ENCODE results near the gene MGMT.

MGMT gene

DNA sequence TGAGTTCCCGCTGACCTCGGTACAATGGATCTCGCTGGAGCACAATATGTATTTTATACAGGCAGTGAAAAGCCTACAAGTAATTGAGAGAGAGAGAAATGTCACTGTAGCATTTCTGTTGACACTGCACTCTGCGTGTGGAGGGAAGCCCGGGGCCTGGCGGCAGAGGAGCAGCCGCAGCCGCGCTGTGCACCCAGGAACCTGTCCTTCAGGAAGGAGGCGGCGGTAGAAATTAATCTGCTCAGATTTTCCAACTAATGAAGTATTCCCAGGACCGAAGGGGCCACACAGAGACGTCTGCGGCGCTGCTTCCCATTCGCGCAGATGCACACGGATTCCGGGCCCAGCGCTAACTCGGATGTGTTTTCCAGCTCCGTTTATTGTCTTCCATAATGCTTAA is 327.0 kb downstream of the MGMT start:
- no peak for DNase-seq (ENCODE audit: low read depth)
- no peak overlapping the region for H3K4me3 ChIP-seq (ENCODE audit: low read length)
- TF ChIP-seq, protein P1, sequence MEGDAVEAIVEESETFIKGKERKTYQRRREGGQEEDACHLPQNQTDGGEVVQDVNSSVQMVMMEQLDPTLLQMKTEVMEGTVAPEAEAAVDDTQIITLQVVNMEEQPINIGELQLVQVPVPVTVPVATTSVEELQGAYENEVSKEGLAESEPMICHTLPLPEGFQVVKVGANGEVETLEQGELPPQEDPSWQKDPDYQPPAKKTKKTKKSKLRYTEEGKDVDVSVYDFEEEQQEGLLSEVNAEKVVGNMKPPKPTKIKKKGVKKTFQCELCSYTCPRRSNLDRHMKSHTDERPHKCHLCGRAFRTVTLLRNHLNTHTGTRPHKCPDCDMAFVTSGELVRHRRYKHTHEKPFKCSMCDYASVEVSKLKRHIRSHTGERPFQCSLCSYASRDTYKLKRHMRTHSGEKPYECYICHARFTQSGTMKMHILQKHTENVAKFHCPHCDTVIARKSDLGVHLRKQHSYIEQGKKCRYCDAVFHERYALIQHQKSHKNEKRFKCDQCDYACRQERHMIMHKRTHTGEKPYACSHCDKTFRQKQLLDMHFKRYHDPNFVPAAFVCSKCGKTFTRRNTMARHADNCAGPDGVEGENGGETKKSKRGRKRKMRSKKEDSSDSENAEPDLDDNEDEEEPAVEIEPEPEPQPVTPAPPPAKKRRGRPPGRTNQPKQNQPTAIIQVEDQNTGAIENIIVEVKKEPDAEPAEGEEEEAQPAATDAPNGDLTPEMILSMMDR (IDR thresholded peaks at IDR 0.05; ENCODE audit: insufficient read depth, low read depth, low read length, missing control alignments), result no peak

DNA sequence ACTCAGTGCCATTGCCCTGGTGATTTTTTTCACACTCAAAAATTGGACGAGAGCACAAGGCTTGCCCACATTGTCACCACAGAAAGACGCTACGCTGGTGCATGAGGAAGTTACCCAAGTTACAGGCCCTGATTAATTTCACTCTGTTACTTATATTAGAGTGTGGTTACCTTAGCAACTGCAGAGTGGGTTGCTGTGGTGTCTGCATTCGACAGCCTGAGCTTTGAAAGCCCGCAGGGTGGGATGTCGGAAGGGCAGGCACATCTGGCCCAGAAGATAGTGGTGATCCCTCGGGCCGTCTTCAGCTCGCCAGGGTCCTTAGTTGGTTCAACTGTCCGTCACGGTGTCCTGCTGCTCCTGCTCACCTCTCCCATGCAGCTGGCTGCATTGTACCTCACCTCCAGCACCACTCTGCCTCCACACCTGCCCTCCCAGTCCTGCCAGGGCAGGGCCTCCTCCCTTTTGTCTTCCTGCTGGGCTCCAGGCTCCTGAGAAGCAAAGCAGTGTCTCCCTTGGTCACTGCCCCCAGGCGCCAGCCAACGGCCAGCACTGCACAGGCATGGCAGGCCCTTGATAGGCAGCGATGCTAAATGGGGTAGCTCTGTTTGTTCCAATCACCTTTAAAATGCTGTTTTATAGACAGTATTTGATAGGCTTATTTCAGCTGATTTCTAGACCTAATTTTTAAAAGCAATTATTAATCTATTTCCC is 329.8 kb downstream of the MGMT start:
- no peak overlapping the region for H3K4me3 ChIP-seq (ENCODE audit: low read length)
- no peak for DNase-seq (ENCODE audit: low read depth)
- TF ChIP-seq, protein P1 (IDR thresholded peaks at IDR 0.05; ENCODE audit: insufficient read depth, low read depth, low read length, missing control alignments), result no peak

GRCh38 chr10:129799942-129800341 is 332.9 kb downstream of the MGMT start:
- no peak overlapping the region for H3K4me3 ChIP-seq (ENCODE audit: low read length)
- no peak for DNase-seq (ENCODE audit: low read depth)
- TF ChIP-seq, protein P1 (IDR thresholded peaks at IDR 0.05; ENCODE audit: insufficient read depth, low read depth, low read length, missing control alignments), result no peak

DNA sequence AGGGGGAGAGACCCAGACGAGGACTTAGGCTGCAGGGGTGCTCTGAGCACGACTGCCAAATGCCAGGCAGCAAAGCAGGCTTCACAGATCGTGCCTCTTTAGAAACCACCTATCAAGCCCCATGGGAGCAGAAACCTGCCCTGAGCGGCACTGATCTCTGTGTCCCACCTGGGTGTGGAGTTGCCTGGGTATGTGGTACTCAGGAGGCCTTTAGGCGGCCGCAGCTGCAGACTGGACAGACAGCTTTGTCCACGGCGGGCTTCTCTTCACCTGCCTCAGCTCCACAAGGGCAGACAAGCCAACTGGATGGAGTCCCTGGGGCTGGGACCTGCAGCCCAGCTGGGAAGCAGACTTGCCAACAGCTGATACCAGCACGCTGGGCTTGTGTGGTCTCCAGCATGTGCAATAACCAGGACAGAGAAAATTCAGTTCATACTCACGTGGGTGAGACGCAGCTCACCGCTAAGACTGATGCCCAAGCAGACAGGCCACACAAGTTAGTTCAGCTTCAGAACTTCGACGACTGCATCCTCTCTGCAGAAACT is 333.8 kb downstream of the MGMT start:
- no peak overlapping the region for H3K4me3 ChIP-seq (ENCODE audit: low read length)
- DNase-seq (ENCODE audit: low read depth), result no peak
- TF ChIP-seq, protein P1 (IDR thresholded peaks at IDR 0.05; ENCODE audit: insufficient read depth, low read depth, low read length, missing control alignments), result no peak

DNA sequence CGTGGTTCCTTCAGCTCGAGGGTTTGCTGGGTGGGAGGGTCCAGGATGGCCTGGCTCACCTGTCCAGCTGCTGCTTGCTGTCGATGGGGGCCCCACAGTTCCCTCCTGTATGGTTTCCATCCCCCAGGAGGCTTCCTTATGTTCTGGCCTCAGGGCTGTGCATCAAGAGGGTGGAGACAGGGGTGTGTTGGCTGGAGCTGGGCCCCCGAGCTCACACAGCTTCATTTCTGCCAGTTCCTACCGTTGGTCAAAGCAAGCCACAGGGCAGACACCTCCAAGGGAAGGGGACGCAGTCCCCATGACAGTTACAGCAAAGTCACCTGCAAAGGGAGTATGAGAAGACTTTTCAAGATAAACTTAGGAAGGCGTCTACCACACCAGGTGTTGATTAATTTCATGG is 340.2 kb downstream of the MGMT start:
- DNase-seq (ENCODE audit: low read depth), result no peak
- TF ChIP-seq, protein P1 (IDR thresholded peaks at IDR 0.05; ENCODE audit: insufficient read depth, low read depth, low read length, missing control alignments), result no peak
- H3K4me3 ChIP-seq (ENCODE audit: low read length), result no peak overlapping the region

DNA sequence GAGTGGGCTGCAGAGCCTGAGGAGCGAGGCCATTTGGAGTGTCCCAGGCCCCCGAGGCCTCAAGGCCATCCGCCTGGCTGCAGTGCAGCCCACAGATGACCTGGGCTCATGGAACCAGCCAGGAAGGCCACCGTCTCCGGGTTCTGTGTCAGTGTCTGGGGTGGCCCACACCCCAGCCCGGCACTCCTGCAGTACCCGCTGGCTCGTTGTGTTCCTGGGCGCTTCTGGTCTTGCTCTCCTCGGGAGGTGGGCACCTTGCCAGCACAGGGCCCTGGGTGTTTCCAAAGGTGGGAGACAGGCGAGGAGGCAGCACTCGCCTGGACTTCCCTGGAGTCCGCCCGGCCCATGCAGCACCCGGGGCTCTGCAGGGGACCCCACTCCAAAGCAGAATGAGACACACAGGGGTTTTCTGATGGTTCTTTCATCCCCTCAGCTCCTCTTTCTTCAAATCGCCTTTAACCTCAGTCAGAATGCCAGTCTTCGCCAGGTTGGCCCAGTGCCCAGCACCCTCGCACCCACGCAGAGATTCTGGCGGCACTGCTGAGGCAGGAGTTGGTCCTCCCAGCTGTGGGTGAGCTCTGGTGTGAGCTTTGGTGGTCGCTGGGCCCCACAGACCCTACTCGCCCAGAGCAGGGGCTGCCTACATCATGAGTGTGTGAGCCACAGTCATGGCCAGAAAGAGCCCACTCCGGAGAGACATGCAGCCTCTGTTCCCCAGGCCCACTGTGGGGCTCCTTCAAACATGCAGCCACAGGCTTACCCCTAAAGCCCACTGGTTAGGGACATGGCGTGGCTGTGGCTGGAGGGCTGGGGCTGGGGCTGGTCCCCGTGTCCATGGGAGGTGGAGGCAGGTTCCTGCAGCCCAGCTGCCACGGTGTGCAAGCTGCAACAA is 341.3 kb downstream of the MGMT start:
- no peak overlapping the region for H3K4me3 ChIP-seq (ENCODE audit: low read length)
- DNase-seq (ENCODE audit: low read depth), result no peak
- TF ChIP-seq, protein P1 (IDR thresholded peaks at IDR 0.05; ENCODE audit: insufficient read depth, low read depth, low read length, missing control alignments), result no peak
